ENCODE data around the gene PAQR6.

The PAQR6 gene

DNA sequence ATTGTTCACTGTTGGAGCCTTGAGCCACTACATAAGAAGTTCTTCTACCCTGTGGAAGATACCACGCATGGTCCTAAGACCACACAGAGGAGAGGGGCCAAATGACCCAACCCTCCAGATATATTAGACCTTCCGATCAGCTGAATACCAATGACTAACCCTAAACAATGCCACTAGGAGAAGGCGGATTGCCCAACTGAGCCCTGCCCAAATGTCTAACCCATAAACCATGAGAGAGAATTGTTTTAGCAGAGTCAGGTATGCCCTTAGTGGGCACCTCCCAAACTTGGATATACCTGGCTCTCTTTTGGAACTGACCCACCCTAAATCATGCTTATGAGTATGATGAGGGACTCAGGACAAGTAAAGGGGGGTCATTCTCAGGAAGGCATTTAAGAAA is 22.5 kb upstream of the PAQR6 start:
- no peak for FAIRE-seq
- TF ChIP-seq TAF1 (IDR thresholded peaks at IDR 0.05; ENCODE audit: low read depth, low read length) (no peak), POU2F2 (IDR thresholded peaks at IDR 0.05; ENCODE audit: low read depth, low read length) (no peak), POLR2A (IDR thresholded peaks at IDR 0.05; ENCODE audit: low read depth, low read length) (no peak), SPI1 (IDR thresholded peaks at IDR 0.05; ENCODE audit: low read depth, low read length) (no peak)

DNA sequence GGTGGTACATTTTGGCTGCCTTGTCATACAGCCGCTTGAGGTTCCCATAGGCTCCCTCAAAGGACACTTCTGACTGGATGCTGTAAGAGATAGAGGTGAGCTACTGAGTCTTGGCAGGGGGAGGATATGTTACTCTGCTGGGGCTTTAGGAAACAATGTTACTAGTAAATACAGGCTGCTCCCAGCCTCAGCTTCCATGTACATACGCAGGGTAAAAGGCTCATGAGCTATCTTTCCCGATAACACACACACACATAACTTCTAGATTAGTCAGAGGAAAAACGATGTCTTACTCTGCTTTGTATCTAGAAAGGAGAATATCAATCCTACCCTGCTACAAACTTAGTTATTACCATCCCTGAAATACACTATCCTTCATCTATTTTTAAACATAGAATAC is 20.5 kb upstream of the PAQR6 start:
- no peak for DNase-seq (ENCODE audit: insufficient read length, low spot score)
- FAIRE-seq, result no peak
- TF ChIP-seq PAX5 (IDR thresholded peaks at IDR 0.05; ENCODE audit: insufficient read depth, low read length, severe bottlenecking) (no peak), POLR2A (IDR thresholded peaks at IDR 0.05; ENCODE audit: low read depth, low read length) (no peak)

More for the DNA sequence above, 22.5 kb upstream of the PAQR6 start:
- DNase-seq (ENCODE audit: insufficient read length, low spot score), result no peak

DNA sequence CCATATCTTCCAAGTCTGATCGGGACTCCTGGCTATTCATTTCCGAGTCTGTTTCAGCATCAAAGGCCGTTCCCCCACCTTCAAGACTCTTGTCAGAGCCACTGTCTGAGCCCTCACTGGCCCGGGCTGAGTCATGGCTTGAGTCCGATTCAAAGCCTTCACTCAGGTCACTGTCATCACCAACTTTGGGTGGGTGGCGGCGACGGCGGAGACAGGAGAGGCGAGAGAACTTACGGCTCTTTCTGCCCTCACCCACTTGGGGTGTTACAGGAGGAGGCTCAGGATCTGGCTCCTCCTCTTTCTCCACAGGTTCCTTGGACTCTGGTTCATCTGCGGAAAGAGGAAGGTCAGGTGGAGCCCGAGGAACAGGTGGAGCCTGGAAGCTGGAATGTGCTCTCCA is 18.2 kb upstream of the PAQR6 start:
- no peak for FAIRE-seq
- no peak for DNase-seq (ENCODE audit: insufficient read length, low spot score)
- no peak for TF ChIP-seq POU2F2 (IDR thresholded peaks at IDR 0.05; ENCODE audit: low read depth, low read length)
- no peak for TF ChIP-seq TAF1 (IDR thresholded peaks at IDR 0.05; ENCODE audit: low read depth, low read length)
- TF ChIP-seq PAX5 (IDR thresholded peaks at IDR 0.05; ENCODE audit: insufficient read depth, low read length, severe bottlenecking), result no peak
- TF ChIP-seq POLR2AphosphoS5 (IDR thresholded peaks at IDR 0.05; ENCODE audit: low read depth, low read length), result no peak
- TF ChIP-seq SPI1 (IDR thresholded peaks at IDR 0.05; ENCODE audit: low read depth, low read length), result no peak
- no peak for TF ChIP-seq POLR2A (IDR thresholded peaks at IDR 0.05; ENCODE audit: low read depth, low read length)

- FAIRE-seq, result no peak
These were observed 15.4 kb upstream of the PAQR6 start for GRCh38 chr1:156263288-156263655.

DNA sequence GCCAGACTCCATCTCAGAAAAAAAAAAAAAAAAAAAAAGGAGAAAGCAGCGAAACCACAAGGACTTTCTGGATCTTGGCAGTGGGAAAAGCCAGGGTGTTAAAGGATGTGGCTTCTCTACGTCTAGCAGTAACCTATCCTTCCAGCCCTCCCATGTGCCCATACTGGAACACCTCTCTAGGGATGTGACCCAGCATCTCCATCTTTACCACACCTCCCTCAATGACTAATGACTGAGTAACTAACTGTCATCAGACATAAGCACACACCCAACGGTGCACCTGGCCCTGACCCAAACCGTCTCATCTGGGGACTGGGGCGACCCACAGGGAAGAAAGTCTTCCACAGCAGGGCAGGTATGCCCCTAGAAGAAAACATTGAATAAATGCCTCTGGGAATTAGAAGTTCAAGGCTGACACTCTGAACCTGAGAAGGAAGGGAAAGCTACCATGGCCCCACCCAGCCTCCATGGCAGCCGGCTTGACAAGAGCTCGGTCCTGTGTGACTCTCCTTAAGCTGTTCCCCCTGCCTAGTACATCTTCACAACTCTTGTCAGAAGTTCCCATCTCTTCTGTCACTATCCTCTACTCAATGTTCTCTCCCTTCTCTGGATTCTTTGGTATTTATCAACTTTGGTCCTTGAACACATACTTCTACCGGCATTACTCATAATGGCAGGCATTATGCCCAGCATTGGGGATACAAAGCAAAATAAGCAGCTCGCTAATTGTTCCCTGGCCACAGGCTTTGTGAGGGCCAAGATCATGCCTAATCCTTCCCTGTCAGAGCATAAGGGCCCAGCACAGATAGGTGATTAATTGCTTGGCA is 14.8 kb upstream of the PAQR6 start:
- DNase-seq (ENCODE audit: insufficient read length, low spot score) (no peak), FAIRE-seq (no peak)
- TF ChIP-seq TAF1 (IDR thresholded peaks at IDR 0.05; ENCODE audit: low read depth, low read length), result no peak
- TF ChIP-seq POLR2AphosphoS5 (IDR thresholded peaks at IDR 0.05; ENCODE audit: low read depth, low read length), result no peak; the same call in 1 of the 2 replicates
- TF ChIP-seq POLR2A (IDR thresholded peaks at IDR 0.05; ENCODE audit: low read depth, low read length), result no peak
- no peak for TF ChIP-seq PAX5 (IDR thresholded peaks at IDR 0.05; ENCODE audit: insufficient read depth, low read length, severe bottlenecking)
- no peak for TF ChIP-seq SPI1 (IDR thresholded peaks at IDR 0.05; ENCODE audit: low read depth, low read length)
- TF ChIP-seq POU2F2 (IDR thresholded peaks at IDR 0.05; ENCODE audit: low read depth, low read length), result no peak

More at GRCh38 chr1:156263288-156263655, 15.4 kb upstream of the PAQR6 start:
- DNase-seq (ENCODE audit: insufficient read length, low spot score), result no peak
- no peak for TF ChIP-seq TAF1 (IDR thresholded peaks at IDR 0.05; ENCODE audit: low read depth, low read length)
- no peak for TF ChIP-seq POLR2AphosphoS5 (IDR thresholded peaks at IDR 0.05; ENCODE audit: low read depth, low read length)
- no peak for TF ChIP-seq PAX5 (IDR thresholded peaks at IDR 0.05; ENCODE audit: insufficient read depth, low read length, severe bottlenecking)
- TF ChIP-seq POLR2A (IDR thresholded peaks at IDR 0.05; ENCODE audit: low read depth, low read length), result no peak
- no peak for TF ChIP-seq POU2F2 (IDR thresholded peaks at IDR 0.05; ENCODE audit: low read depth, low read length)
- TF ChIP-seq SPI1 (IDR thresholded peaks at IDR 0.05; ENCODE audit: low read depth, low read length), result no peak

DNA sequence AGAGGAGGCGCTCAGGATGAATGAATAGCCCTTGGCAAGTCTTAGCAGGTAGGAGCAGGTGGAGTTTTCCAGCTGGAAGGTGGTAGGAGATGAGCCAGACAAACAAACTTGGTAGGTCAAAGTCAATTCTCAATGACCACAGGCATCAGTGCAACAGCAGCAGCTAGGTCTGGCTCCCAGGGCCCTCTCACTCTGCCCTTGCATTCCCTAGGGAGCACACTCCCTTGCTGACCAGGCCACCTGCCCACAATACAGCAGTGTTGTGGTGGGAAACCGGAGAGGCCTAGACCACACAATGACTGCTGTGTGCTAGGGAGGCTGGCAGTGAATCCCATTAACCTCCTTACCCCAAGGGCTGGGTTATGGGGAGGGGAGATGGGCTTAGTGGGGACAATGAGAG is 13.0 kb upstream of the PAQR6 start:
- no peak for TF ChIP-seq PAX5 (IDR thresholded peaks at IDR 0.05; ENCODE audit: insufficient read depth, low read length, severe bottlenecking)
- no peak for TF ChIP-seq TAF1 (IDR thresholded peaks at IDR 0.05; ENCODE audit: low read depth, low read length)
- TF ChIP-seq POLR2AphosphoS5 (IDR thresholded peaks at IDR 0.05; ENCODE audit: low read depth, low read length), result no peak
- no peak for TF ChIP-seq POU2F2 (IDR thresholded peaks at IDR 0.05; ENCODE audit: low read depth, low read length)
- TF ChIP-seq SPI1 (IDR thresholded peaks at IDR 0.05; ENCODE audit: low read depth, low read length), result no peak
- no peak for TF ChIP-seq POLR2A (IDR thresholded peaks at IDR 0.05; ENCODE audit: low read depth, low read length)
- DNase-seq (ENCODE audit: insufficient read length, low spot score), result no peak
- no peak for FAIRE-seq

DNA sequence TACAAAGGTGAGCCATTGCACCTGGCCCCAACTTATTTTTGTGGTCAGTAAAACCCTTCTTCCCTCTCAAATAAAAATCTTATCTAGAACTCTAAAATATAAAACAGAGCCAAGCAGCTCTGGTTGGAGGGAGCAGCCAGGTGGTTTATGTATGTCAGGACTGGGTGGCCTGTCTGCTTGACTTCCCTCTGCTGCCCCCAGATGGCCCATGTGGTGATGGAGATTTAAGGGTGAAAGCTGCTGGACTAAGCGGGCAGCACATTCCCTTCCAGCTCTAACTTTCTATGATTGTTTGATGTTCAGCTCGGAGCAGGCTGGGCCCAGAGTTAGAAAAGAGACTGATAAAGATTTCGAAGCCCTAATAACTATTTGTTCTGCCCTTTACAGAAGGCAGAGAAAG is 11.9 kb upstream of the PAQR6 start:
- no peak for TF ChIP-seq POLR2A (IDR thresholded peaks at IDR 0.05; ENCODE audit: low read depth, low read length)
- TF ChIP-seq PAX5 (IDR thresholded peaks at IDR 0.05; ENCODE audit: insufficient read depth, low read length, severe bottlenecking), result no peak
- TF ChIP-seq POLR2AphosphoS5 (IDR thresholded peaks at IDR 0.05; ENCODE audit: low read depth, low read length), result no peak
- TF ChIP-seq SPI1 (IDR thresholded peaks at IDR 0.05; ENCODE audit: low read depth, low read length), result no peak
- TF ChIP-seq TAF1 (IDR thresholded peaks at IDR 0.05; ENCODE audit: low read depth, low read length), result no peak
- TF ChIP-seq POU2F2 (IDR thresholded peaks at IDR 0.05; ENCODE audit: low read depth, low read length), result no peak
- FAIRE-seq (no peak), DNase-seq (ENCODE audit: insufficient read length, low spot score) (no peak)

- TF ChIP-seq PAX5 (IDR thresholded peaks at IDR 0.05; ENCODE audit: insufficient read depth, low read length, severe bottlenecking), result no peak
- no peak for TF ChIP-seq POU2F2 (IDR thresholded peaks at IDR 0.05; ENCODE audit: low read depth, low read length)
- no peak for TF ChIP-seq TAF1 (IDR thresholded peaks at IDR 0.05; ENCODE audit: low read depth, low read length)
- no peak for TF ChIP-seq SPI1 (IDR thresholded peaks at IDR 0.05; ENCODE audit: low read depth, low read length)
- no peak for TF ChIP-seq POLR2AphosphoS5 (IDR thresholded peaks at IDR 0.05; ENCODE audit: low read depth, low read length)
- TF ChIP-seq POLR2A (IDR thresholded peaks at IDR 0.05; ENCODE audit: low read depth, low read length), result no peak
- FAIRE-seq (no peak), DNase-seq (ENCODE audit: insufficient read length, low spot score) (no peak)
These were observed 11.0 kb upstream of the PAQR6 start for GRCh38 chr1:156258859-156259258.

DNA sequence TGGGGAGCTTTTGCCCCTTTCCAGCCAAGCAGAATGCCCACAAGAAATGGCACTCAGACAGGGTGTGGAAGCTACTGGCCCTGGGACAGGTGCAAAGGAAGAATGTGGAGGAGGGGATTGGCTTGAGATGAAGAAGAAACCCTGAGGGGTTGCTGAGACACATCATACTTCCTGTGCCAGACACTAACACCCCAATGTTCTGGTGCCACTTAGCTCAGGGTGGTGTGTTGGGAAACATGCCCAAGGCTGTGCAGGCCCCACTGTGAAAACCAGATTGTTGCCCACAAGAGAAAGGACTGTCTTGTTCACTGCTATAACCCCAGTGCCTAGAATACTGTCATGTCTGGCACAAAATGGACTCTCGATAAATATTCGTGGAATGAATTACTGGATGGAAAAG is 9.9 kb upstream of the PAQR6 start:
- TF ChIP-seq TAF1 (IDR thresholded peaks at IDR 0.05; ENCODE audit: low read depth, low read length), result no peak
- no peak for TF ChIP-seq POLR2AphosphoS5 (IDR thresholded peaks at IDR 0.05; ENCODE audit: low read depth, low read length)
- no peak for TF ChIP-seq PAX5 (IDR thresholded peaks at IDR 0.05; ENCODE audit: insufficient read depth, low read length, severe bottlenecking)
- TF ChIP-seq POU2F2 (IDR thresholded peaks at IDR 0.05; ENCODE audit: low read depth, low read length), result no peak
- no peak for TF ChIP-seq POLR2A (IDR thresholded peaks at IDR 0.05; ENCODE audit: low read depth, low read length)
- TF ChIP-seq SPI1 (IDR thresholded peaks at IDR 0.05; ENCODE audit: low read depth, low read length), result no peak
- FAIRE-seq (no peak), DNase-seq (ENCODE audit: insufficient read length, low spot score) (no peak)

- no peak for FAIRE-seq
- DNase-seq (ENCODE audit: insufficient read length, low spot score), result no peak
- TF ChIP-seq POLR2AphosphoS5 (IDR thresholded peaks at IDR 0.05; ENCODE audit: low read depth, low read length), result no peak
- no peak for TF ChIP-seq POU2F2 (IDR thresholded peaks at IDR 0.05; ENCODE audit: low read depth, low read length)
- TF ChIP-seq POLR2A (IDR thresholded peaks at IDR 0.05; ENCODE audit: low read depth, low read length), result no peak
- no peak for TF ChIP-seq TAF1 (IDR thresholded peaks at IDR 0.05; ENCODE audit: low read depth, low read length)
- no peak for TF ChIP-seq PAX5 (IDR thresholded peaks at IDR 0.05; ENCODE audit: insufficient read depth, low read length, severe bottlenecking)
- TF ChIP-seq SPI1 (IDR thresholded peaks at IDR 0.05; ENCODE audit: low read depth, low read length), result no peak
These were observed 5.8 kb upstream of the PAQR6 start for GRCh38 chr1:156253634-156254033.
